ENCODE data around the gene NPBWR2.

The NPBWR2 gene
- total RNA-seq: 0 to 1.1 (median 0) reads per million in 17 experiments

- DNase-seq: peak in 3 of 4 experiments; percentile 18 to 52 (median 26)
Measured at GRCh38 chr20:64106981-64107735, at the start of gene NPBWR2. TSS of gene NPBWR2 (minus strand) at chr20:64107565. CDS start at chr20:64106831, 734 bp downstream.

DNA sequence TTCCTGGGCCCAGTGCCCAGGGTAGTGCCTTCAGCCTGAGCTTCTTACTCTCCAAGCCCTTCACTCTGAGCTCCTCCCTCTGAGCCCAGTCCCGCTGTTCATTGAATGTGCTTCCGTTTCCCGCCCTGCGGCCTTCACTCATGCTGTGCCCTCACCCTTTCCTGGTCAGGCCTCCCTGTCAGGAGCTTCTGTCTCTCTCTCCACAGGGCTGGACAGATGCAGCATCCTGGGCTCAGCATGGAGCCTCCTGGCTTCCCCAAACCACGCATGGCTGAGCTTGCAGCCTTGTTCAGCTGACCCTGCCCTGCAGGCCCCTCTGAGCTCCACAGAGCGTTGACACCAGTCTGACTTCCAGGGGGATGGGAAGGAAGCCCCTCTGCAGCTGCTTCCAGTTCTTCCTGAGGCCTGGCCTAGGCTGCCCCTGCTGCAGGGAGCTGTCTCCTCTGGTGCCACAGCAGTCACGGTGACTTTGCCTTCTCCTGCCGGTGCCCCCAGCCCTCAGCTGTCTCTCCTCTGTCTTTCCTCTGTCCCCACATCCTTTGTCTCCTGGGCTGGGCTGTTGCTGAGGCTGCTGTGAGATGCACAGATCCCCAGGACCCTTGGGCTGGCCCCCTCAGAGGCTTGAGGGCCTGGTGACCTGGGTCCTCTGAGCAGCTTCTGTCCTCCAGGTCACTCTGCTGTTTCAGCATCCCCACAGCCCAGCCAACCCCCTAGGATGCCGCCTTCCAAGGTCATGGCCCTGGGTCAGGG lies 48.9 kb upstream of the NPBWR2 start:
- no peak for DNase-seq

DNA sequence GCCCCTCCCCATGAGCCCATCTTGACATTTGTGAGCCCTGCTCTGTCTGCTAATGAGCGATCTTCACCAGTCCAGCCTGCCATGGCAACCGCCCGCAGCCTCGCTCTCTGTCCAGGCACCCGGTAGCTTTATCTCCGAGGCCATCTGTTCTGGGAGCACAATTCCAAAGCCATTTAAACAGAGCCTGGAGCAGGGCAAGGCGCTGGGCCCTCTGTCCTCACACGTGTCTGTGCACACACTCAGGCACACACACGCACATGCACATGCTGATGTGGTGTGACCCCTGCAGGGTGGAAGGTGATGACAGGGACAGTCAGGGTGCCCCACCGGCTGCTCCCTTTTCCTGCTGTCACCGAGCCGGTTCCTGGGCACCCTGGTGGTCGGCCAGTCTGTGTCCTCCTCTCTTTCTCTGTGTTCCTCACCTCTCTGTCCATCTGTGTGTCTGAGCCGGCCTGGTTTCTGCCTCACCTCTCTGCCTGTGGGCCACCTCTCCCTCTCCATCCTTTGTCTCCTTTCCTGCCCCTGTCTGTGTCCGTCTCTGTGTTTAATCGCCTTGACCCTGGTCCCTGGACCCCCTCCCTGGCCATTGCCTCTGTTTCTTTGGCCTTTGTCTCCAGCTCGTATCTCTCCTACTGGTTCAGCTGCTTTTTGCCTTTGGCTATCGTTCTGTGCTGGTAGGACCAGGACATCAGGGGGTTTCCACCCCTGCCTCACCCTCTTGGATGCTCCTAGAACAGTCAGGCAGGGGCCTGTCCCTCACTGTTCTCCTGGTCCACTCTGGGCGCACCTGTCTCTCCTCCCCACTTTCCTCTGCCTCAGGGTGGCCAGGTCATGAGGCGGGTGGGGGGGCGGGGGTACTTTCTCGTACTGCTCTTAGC lies 48.1 kb upstream of the NPBWR2 start:
- no peak for DNase-seq

GRCh38 chr20:64154590-64155257 lies 47.4 kb upstream of the NPBWR2 start:
- no peak for DNase-seq

- no peak for DNase-seq
Measured at GRCh38 chr20:64153861-64154589, 46.7 kb upstream of the NPBWR2 start.

DNA sequence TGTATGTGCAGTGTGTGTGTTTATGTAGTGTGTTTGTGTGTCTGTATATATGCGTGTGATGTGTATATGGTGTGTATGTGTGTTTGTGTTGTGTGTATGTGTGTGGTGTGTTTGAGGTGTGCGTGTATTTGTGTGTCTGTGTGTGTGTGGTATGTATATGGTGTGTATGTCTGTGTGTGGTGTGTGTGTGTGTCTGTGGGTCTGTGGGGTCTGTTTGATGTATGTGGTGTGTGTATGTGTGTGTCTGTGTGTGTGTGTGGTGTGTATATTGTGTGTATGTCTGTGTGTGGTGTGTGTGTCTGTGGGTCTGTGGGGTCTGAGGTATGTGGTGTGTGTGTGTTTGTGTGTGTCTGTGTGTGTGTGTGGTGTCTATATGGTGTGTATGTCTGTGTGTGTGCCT lies 46.0 kb upstream of the NPBWR2 start:
- DNase-seq: no peak

- DNase-seq: no peak
Measured at GRCh38 chr20:64152906-64153305, 45.5 kb upstream of the NPBWR2 start.

GRCh38 chr20:64151633-64152530 lies 44.5 kb upstream of the NPBWR2 start:
- no peak for DNase-seq

DNA sequence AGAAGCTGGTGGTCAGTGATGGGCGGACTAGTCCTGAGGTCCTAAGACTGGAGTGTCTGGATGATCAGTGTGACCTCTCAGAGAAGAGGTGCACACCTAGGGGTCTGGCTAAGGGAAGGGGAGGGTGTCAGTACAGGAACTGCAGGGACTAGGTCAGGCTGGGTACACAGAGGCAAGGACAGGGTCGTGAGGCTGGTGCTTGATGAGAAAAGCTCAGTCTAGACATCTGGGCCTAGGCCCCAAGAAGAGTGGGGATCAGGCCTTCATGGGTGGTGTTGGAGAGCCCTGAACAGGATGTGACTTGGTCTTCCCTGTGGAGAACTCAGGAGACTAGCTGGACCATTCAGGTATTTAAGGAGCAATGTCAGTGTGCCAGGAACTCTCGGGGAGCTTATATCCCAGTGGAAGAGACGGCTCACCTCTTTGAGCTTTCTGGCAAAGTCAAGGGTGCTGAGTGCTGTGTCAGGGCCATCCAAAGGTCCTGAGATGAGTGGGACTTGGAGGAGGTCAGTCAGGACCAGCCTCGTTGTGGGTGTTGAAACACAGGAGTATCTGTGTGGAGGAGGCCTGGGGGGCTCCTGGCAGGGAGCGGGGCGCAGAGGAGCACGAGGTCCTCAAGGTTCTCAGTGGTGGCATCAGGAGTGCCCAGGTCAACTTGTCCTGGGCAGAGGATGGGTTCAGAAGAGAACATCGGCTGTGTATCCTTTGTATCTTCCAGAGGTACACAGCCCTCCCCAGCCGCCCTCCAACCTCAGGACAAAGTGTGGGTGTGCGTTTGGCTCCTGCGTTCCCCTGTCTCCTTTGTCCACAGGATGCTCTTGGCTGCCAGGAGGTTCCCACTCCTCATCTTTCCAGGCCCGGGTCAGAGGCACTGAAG lies 43.6 kb upstream of the NPBWR2 start:
- no peak for DNase-seq

DNA sequence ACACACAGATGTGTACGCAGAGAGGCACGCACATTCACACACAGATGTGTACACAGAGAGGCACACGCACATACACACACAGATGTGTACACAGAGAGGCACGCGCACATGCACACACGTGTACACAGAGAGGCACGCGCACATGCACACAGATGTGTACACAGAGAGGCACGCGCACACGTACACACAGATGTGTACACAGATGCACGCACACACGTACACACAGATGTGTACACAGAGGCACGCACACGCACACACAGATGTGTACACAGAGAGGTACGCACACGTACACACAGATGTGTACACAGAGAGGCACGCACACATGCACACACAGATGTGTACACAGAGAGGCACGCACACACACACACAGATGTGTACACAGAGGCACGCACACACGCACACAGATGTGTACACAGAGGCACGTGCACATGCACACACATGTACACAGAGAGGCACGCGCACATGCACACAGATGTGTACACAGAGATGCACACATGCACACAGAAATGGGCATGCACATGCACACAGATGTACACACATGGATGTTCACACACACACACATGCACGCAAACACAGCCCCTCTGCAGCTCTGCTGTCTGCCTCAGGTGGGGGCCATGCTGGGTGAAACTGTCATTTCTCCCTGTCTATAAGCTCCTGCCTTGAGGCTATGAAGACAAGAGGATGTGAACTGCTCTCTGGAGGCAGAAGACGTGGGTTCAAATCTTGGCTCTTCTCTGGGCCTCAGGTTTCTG lies 42.6 kb upstream of the NPBWR2 start:
- no peak for DNase-seq

GRCh38 chr20:64149141-64149540 lies 41.8 kb upstream of the NPBWR2 start:
- DNase-seq: no peak

- DNase-seq: no peak
Measured at GRCh38 chr20:64148581-64148980, 41.2 kb upstream of the NPBWR2 start.

DNA sequence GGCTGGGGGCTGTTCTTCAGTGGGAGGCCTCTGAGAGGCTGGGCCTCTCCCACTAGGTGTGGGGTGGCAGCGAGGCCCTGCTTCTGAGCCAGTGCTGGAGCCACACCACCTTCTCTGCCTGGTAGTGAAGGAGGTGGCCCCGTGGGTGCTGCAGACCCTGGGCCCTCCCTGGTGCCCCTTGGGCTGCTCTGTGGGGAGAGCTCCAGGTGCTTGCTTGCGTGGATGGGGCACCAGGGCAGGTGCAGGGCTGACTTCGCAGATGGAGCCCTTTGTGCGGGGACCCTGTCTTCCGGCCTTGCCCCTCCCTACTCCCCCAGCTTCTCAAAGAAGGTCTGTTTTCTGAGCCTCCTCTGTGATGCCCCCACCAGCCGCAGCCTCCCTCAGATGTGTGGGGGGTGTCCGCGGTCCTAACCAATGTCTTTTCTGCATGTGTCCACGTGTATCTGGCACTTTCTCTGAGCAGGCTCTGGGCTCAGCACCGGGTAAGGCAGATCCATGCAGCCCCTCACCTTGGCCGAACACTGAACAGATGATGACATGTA lies 39.6 kb upstream of the NPBWR2 start:
- no peak for DNase-seq

DNA sequence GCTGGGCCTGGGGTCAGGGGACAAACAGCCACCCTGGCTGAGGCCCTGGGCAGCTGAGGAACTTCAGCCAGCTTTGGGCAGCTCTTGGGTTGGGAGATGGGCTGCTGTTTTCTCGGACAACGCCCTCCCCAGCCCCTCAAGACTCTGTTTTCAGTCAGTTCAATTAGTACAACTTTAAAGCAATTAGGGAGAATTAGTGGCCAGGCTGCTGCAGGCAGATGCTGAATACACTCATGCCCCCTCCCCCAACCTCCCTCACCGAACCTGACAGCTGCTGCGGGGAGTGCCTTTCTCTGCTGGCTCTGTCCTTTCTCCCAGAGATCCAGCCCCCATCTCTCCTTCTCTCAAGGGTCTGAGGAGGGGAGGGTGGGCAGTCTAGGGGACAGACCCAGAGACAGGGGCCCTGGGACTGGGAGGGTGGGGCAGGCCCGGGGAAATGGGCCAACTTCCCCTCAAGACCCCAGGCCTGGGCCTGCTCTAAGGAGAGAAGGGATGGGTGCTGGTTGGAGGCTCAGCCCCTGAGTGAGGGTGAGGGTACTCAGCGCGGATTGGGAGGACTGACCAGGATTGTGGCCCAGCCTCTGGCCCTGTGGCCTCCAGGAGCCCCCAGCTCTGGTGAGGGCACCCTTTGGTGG lies 39.1 kb upstream of the NPBWR2 start:
- no peak for DNase-seq

- DNase-seq: no peak
Measured at GRCh38 chr20:64145458-64146300, 38.3 kb upstream of the NPBWR2 start.

DNA sequence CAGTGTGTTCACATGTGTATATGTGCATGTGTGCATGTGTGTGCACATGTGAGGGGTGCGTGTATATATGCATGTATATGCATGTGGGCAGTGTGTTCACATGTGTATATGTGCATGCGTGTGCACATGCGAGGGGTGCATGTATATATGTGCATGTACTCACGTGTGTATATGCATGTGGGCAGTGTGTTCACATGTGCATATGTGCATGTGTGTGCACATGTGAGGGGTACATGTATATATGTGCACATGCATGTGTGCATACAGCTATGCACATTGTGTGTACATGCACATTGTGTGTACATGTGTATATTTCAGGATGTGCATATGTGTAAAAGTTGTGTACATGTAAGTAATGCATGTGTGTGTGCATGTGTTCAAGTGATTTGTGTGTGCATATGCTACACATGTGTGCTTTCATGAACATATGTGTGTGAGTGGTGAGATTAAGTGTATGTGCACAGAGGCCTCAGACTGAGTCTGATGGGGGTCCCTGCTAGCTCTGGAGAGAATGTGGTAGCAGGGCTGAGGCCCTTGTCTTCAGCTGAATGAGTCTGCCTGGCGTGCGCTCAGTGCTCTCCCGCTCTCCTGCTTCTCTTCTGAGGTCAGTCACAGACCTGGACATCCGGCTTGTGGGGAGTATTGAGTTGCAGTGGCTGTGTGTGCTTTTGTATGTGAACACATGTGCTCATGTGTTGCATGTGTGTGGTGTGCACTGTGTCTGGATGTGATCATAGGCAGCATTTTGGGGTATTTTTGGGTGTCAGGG lies 37.0 kb upstream of the NPBWR2 start:
- DNase-seq: no peak
